ENCODE measurements around the gene ADD3. TPM values are rescaled to one million over a fixed set of nuclear protein-coding genes. Genes with fewer than 3 reads are reported as not detected.

The ADD3 gene
- total and polyA plus RNA-seq, 2 of the 13 experiments (the other 11 are each of a cell fraction or from before 2014, with no cell fraction given): 44.7 to 57.5 TPM

DNA sequence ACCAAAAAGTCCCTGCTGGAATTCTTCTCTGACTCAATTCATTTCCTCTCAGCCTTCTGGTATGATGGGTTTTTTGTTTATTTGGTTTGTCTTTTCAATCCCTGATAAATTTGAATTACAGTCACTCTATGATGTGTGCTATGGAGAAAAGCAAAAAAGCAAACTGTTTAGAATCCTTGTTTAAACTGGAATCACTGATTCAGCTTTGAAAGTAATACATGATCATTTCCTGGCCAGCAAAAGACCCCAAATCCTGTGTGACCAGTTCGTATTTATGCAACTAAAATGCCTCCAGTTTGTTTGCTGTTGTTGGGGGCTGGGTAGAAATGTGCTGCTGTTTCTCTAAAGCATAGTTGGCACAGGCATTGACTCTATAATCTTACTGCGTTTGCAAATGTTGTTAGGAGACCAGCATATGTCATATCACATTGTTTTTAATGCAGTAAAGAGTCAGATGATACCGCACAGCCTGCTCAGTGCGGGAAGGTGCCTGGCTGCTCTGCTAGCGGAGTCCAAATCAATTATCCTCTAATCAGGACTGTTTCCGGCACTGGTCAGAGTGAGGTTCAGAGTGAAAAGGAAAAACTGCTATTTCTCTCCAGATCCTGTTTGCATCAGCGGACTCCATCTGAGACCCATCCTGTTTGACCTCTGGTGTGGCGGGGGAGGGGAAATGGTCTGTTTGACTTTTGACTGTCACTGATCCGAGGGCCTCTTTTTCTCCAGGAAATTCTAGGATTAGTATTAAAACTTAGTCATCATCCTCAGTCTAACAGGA, 40.6 kb upstream of the ADD3 start (continued):
- TF ChIP-seq, protein P1, sequence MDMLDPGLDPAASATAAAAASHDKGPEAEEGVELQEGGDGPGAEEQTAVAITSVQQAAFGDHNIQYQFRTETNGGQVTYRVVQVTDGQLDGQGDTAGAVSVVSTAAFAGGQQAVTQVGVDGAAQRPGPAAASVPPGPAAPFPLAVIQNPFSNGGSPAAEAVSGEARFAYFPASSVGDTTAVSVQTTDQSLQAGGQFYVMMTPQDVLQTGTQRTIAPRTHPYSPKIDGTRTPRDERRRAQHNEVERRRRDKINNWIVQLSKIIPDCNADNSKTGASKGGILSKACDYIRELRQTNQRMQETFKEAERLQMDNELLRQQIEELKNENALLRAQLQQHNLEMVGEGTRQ (IDR thresholded peaks at IDR 0.05; ENCODE audit: low read depth, low read length): no peak
- TF ChIP-seq, protein P1 (CRISPR knock-in tag; IDR thresholded peaks at IDR 0.05; ENCODE audit: borderline replicate concordance): no peak
- TF ChIP-seq ZNF792 (CRISPR knock-in tag; IDR thresholded peaks at IDR 0.05) (peak; percentile 64), PHF20 (CRISPR knock-in tag; IDR thresholded peaks at IDR 0.05) (no peak), MYC (CRISPR knock-in tag; IDR thresholded peaks at IDR 0.05; ENCODE audit: borderline replicate concordance) (no peak), EZH2 (conservative IDR thresholded peaks at IDR 0.05; ENCODE audit: low read depth, low read length) (no peak), SMAD3 (CRISPR knock-in tag; IDR thresholded peaks at IDR 0.05) (no peak), ZNF543 (CRISPR knock-in tag; IDR thresholded peaks at IDR 0.05) (no peak)
- TF ChIP-seq, protein P2, sequence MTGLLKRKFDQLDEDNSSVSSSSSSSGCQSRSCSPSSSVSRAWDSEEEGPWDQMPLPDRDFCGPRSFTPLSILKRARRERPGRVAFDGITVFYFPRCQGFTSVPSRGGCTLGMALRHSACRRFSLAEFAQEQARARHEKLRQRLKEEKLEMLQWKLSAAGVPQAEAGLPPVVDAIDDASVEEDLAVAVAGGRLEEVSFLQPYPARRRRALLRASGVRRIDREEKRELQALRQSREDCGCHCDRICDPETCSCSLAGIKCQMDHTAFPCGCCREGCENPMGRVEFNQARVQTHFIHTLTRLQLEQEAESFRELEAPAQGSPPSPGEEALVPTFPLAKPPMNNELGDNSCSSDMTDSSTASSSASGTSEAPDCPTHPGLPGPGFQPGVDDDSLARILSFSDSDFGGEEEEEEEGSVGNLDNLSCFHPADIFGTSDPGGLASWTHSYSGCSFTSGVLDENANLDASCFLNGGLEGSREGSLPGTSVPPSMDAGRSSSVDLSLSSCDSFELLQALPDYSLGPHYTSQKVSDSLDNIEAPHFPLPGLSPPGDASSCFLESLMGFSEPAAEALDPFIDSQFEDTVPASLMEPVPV (CRISPR knock-in tag; IDR thresholded peaks at IDR 0.05): 0 out of 2 replicates have a peak, but pooled peaks have one; percentile 48
- TF ChIP-seq, protein P3, sequence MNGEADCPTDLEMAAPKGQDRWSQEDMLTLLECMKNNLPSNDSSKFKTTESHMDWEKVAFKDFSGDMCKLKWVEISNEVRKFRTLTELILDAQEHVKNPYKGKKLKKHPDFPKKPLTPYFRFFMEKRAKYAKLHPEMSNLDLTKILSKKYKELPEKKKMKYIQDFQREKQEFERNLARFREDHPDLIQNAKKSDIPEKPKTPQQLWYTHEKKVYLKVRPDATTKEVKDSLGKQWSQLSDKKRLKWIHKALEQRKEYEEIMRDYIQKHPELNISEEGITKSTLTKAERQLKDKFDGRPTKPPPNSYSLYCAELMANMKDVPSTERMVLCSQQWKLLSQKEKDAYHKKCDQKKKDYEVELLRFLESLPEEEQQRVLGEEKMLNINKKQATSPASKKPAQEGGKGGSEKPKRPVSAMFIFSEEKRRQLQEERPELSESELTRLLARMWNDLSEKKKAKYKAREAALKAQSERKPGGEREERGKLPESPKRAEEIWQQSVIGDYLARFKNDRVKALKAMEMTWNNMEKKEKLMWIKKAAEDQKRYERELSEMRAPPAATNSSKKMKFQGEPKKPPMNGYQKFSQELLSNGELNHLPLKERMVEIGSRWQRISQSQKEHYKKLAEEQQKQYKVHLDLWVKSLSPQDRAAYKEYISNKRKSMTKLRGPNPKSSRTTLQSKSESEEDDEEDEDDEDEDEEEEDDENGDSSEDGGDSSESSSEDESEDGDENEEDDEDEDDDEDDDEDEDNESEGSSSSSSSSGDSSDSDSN (CRISPR knock-in tag; IDR thresholded peaks at IDR 0.05): no peak
- TF ChIP-seq, protein P4, sequence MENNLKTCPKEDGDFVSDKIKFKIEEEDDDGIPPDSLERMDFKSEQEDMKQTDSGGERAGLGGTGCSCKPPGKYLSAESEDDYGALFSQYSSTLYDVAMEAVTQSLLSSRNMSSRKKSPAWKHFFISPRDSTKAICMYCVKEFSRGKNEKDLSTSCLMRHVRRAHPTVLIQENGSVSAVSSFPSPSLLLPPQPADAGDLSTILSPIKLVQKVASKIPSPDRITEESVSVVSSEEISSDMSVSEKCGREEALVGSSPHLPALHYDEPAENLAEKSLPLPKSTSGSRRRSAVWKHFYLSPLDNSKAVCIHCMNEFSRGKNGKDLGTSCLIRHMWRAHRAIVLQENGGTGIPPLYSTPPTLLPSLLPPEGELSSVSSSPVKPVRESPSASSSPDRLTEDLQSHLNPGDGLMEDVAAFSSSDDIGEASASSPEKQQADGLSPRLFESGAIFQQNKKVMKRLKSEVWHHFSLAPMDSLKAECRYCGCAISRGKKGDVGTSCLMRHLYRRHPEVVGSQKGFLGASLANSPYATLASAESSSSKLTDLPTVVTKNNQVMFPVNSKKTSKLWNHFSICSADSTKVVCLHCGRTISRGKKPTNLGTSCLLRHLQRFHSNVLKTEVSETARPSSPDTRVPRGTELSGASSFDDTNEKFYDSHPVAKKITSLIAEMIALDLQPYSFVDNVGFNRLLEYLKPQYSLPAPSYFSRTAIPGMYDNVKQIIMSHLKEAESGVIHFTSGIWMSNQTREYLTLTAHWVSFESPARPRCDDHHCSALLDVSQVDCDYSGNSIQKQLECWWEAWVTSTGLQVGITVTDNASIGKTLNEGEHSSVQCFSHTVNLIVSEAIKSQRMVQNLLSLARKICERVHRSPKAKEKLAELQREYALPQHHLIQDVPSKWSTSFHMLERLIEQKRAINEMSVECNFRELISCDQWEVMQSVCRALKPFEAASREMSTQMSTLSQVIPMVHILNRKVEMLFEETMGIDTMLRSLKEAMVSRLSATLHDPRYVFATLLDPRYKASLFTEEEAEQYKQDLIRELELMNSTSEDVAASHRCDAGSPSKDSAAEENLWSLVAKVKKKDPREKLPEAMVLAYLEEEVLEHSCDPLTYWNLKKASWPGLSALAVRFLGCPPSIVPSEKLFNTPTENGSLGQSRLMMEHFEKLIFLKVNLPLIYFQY (CRISPR knock-in tag; IDR thresholded peaks at IDR 0.05; ENCODE audit: borderline replicate concordance): 0 out of 2 replicates have a peak, but pooled peaks have one; percentile 24
- TF ChIP-seq, protein P5, sequence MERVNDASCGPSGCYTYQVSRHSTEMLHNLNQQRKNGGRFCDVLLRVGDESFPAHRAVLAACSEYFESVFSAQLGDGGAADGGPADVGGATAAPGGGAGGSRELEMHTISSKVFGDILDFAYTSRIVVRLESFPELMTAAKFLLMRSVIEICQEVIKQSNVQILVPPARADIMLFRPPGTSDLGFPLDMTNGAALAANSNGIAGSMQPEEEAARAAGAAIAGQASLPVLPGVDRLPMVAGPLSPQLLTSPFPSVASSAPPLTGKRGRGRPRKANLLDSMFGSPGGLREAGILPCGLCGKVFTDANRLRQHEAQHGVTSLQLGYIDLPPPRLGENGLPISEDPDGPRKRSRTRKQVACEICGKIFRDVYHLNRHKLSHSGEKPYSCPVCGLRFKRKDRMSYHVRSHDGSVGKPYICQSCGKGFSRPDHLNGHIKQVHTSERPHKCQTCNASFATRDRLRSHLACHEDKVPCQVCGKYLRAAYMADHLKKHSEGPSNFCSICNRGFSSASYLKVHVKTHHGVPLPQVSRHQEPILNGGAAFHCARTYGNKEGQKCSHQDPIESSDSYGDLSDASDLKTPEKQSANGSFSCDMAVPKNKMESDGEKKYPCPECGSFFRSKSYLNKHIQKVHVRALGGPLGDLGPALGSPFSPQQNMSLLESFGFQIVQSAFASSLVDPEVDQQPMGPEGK (CRISPR knock-in tag; IDR thresholded peaks at IDR 0.05): no peak

Data from HepG2 (cell line).